ENCODE data around the gene CD52. TPM values are rescaled to one million over a fixed set of nuclear protein-coding genes. Genes with fewer than 3 reads are reported as not detected.

Gene CD52, protein sequence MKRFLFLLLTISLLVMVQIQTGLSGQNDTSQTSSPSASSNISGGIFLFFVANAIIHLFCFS
- total RNA-seq (2014; rRNA removed; shearing (Covaris generic)): 0.41 TPM in 1 of 2 replicates, not detected in the other

GRCh38 chr1:26317612-26318337 is at the start of gene CD52:
CD52 (plus strand) TSS chr1:26317958; CDS start chr1:26318018, 60 bp downstream.

DNA sequence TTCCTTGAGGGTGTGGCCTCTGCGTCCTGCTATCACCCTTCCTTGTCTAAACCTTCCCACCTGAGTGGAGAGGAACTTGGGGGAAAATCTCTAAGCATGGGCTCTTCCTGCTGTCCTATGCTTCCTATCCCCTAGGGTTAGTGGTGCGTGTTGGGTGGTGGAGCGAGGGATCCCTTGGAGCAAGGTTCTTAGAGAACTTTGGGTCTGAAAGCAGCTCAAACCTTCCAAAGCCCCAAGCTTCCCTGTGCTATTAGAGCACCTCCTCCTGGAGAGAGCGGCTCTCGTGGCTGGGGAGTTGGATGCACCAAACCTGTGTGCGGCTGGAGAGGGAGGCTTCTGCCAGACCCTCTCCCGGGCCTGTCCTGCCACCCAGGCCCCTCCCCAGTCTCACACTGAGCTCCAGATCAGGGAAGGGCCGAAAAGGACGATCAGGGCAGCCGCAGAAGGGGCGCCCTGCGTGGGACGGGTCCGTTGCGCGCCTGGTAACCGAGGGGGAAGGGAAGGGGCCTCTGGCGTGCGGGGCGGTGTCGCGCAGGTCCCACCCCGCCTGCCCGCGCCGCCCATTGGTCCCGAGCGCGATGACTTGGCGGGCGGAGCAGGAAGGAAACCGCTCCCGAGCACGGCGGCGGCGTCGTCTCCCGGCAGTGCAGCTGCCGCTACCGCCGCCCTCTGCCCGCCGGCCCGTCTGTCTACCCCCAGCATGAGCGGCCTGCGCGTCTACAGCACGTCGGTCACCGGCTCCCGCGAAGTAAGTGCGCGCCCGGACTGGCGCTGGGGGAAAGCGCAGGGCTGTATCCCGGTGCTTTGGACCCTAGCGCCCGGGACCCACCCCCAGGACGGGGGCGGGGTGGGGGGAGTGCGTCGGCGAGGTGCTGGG is 38.1 kb upstream of the CD52 start, which contains the start of gene SH3BGRL3:
Gene SH3BGRL3 (plus strand): TSS at position 631 of the 877 bp plus-strand sequence. CDS start 70 bp downstream, at position 701.

DNA sequence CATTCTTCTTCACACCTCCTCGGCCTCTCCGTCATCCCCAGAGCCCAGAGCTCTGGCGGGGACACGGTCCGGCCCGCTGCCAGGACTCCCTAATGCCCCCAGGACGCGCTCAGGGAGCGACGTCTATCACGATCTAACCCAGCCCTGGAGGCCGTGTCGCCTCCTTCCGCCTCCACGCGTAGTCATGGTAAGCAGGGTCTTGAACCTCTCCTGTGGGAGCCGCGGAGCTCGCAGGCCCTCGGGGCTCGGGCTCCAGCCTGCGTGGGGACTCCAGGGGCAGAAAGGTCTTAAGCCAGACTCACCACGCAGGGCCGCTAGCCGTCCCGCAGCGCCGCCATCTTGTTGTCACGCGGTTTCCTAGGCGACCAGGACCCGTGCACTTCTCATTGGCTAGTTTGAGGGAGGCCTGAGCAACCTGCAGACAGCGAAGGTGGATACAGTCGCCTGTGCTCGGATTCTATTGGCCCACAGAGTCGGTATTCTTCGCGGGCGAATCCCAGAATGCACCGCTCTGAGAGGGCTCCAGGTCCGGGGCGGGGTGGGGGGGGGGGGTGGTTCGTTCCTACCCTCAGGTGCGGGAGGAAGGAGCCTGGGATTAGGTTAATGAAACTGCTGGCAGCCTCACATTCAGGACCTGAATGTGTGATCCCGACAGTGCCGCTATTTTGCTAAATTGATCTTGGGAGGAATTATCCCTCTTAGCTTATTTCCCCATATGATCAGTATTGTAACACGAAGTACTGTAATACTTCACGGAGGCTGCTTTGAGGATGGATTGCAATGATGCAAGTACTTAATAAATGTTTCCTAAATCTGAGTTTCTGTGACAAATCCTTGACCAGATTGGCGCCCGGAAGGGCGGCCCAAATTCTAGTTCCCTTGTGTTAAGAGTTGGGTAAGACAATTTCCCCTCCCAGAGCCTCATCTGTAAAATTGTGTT is 11.2 kb upstream of the CD52 start, which contains the start of gene UBXN11:
Gene UBXN11 (minus strand): TSS at position 347 of the 940 bp plus-strand sequence. CDS start 3,753 bp downstream, outside the sequence.

DNA sequence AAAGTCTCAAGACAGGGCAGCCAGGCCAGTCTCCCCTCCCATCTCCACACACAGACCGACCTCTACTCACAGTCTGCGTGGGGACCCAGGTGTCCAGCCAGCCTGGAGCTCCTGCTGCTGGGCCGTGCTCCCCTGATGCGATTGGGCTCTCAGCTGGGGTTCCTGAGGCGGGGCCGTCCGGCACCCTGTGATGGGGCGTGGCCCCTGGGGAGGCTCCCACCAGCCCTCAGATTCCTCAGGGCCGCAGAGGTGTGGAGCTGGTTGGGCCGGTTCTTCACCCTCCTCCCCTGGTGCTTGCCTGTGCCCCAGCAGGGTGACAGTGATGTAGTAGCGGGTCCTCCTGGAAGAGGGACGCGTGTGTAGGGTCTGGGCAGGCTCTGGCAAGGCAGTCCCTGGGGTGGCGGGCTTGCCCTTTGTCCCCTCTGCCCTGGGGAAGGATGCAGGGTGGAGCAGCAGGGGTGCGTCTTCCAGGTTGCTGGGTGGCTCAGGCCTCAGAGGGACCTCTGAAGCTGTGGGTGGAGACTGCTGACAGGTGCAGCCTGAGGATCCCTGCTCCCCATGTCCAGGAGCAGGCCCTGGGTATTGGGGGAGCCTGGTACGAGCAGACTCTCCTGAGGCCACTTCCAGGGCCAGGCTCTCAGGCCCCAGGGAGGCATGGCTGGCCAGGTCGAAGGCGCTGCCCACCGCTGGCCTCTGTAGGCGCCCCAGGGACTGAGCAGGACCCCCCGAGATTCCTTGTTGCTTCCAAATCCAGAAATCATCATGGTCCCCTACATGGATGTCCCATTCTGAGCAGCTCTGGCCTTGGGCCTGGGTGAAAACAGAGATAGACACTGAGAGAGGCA is 36.4 kb downstream of the CD52 start, which contains the start of gene CRYBG2:
Gene CRYBG2 (minus strand): TSS at position 155 of the 845 bp plus-strand sequence. CDS start 7,473 bp downstream, outside the sequence.

Other genes starting within 250 kb of the CD52 start
- 4.8 and 5.0 TPM in 2 replicates for gene PDIK1L, start 206.1 kb upstream of the CD52 start, total RNA-seq (2014; rRNA removed; shearing (Covaris generic))
- 0.03 TPM in 1 of 2 replicates, not detected in the other for gene FAM110D, start 158.9 kb upstream of the CD52 start, total RNA-seq (2014; rRNA removed; shearing (Covaris generic))
- gene C1orf232, start 149.0 kb upstream of the CD52 start, total RNA-seq (2014; rRNA removed; shearing (Covaris generic)): not detected in 2 replicates
- 69.6 and 124 TPM in 2 replicates for gene ZNF593, start 148.1 kb upstream of the CD52 start, total RNA-seq (2014; rRNA removed; shearing (Covaris generic))
- gene ZNF593OS, start 146.1 kb upstream of the CD52 start, total RNA-seq (2014; rRNA removed; shearing (Covaris generic)): 0.41 TPM in 1 of 2 replicates, not detected in the other
- 0.98 and 1.8 TPM in 2 replicates for gene CNKSR1, start 140.5 kb upstream of the CD52 start, total RNA-seq (2014; rRNA removed; shearing (Covaris generic))
- not detected in 2 replicates for gene CATSPER4, start 127.4 kb upstream of the CD52 start, total RNA-seq (2014; rRNA removed; shearing (Covaris generic))
- gene CEP85, start 83.8 kb upstream of the CD52 start, total RNA-seq (2014; rRNA removed; shearing (Covaris generic)): 24.5 and 25.3 TPM in 2 replicates
- gene SH3BGRL3, start 37.9 kb upstream of the CD52 start, total RNA-seq (2014; rRNA removed; shearing (Covaris generic)): 113 and 170 TPM in 2 replicates
- 13.4 and 16.9 TPM in 2 replicates for gene UBXN11, start 11.3 kb upstream of the CD52 start, total RNA-seq (2014; rRNA removed; shearing (Covaris generic))
- gene CRYBG2, start 36.2 kb downstream of the CD52 start, total RNA-seq (2014; rRNA removed; shearing (Covaris generic)): 0.03 TPM in 1 of 2 replicates, not detected in the other
- gene ZNF683, start 54.8 kb downstream of the CD52 start, total RNA-seq (2014; rRNA removed; shearing (Covaris generic)): not detected in 2 replicates
- not detected in 2 replicates for gene LIN28A, start 92.9 kb downstream of the CD52 start, total RNA-seq (2014; rRNA removed; shearing (Covaris generic))
- gene DHDDS, start 114.4 kb downstream of the CD52 start, total RNA-seq (2014; rRNA removed; shearing (Covaris generic)): 31.8 and 39.5 TPM in 2 replicates
- gene HMGN2, start 154.5 kb downstream of the CD52 start, total RNA-seq (2014; rRNA removed; shearing (Covaris generic)): 609 and 636 TPM in 2 replicates
- 51.8 and 60.9 TPM in 2 replicates for gene RPS6KA1, start 211.8 kb downstream of the CD52 start, total RNA-seq (2014; rRNA removed; shearing (Covaris generic))

Data from A375 (cell line).